ENCODE measurements around the gene TMEM72.

- TF ChIP-seq CTCF (IDR thresholded peaks at IDR 0.05) (peak; percentile 100), SIN3A (IDR thresholded peaks at IDR 0.05; ENCODE audit: borderline replicate concordance, insufficient read depth, low read depth, low read length) (0 out of 2 replicates have a peak, but pooled peaks have one; percentile 34), POLR2AphosphoS5 (IDR thresholded peaks at IDR 0.05; ENCODE audit: low read depth, low read length) (peak; percentile 77), REST (IDR thresholded peaks at IDR 0.05; ENCODE audit: insufficient read depth in 1 of 2, low read depth in 2 of 2, low read length in 1 of 2) (no peak)
These were observed 63.7 kb downstream of the TMEM72 start for GRCh38 chr10:44974628-44975430.
